Measurements from ENCODE around the gene NPAS3. TPM values are rescaled to one million over a fixed set of nuclear protein-coding genes. Genes with fewer than 3 reads are reported as not detected.

NPAS3 gene
- total RNA-seq, 1 donor from 2014 or later: 1.6 TPM

DNA sequence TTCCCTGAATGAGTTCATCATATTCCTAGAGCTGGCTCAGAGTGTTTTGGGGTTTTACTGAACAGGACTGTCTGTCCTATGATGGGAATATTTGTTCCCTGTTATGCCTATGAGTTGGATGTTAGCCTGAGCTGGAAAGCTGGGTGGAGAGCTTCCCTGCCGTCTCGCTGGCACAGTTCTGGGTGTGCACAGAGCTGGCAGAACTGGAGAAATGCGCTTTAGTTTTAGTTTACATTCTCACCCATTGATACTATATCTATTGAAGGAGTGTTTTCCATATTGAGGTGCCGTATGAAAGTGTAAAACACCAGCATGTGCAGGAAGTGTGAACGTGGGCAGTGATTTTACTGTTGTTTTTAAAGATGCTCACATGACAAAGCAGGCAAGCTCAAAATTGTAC is 549.9 kb downstream of the NPAS3 start:
- no peak for DNase-seq (ENCODE audit: low spot score)
- TF ChIP-seq, protein P1, sequence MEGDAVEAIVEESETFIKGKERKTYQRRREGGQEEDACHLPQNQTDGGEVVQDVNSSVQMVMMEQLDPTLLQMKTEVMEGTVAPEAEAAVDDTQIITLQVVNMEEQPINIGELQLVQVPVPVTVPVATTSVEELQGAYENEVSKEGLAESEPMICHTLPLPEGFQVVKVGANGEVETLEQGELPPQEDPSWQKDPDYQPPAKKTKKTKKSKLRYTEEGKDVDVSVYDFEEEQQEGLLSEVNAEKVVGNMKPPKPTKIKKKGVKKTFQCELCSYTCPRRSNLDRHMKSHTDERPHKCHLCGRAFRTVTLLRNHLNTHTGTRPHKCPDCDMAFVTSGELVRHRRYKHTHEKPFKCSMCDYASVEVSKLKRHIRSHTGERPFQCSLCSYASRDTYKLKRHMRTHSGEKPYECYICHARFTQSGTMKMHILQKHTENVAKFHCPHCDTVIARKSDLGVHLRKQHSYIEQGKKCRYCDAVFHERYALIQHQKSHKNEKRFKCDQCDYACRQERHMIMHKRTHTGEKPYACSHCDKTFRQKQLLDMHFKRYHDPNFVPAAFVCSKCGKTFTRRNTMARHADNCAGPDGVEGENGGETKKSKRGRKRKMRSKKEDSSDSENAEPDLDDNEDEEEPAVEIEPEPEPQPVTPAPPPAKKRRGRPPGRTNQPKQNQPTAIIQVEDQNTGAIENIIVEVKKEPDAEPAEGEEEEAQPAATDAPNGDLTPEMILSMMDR (IDR thresholded peaks at IDR 0.05; ENCODE audit: unreplicated experiment): no peak
- Mint-ChIP-seq H3K4me1 (ENCODE audit: unreplicated experiment) (no peaks in the 10 kb centered on the region), H3K27ac (ENCODE audit: unreplicated experiment) (no peak overlapping the region), H3K4me3 (ENCODE audit: unreplicated experiment) (no peak overlapping the region), H3K36me3 (ENCODE audit: low read depth, unreplicated experiment) (no peaks in the 10 kb centered on the region), H3K9me3 (ENCODE audit: unreplicated experiment) (no peaks in the 10 kb centered on the region), H3K27me3 (ENCODE audit: unreplicated experiment) (no peaks in the 10 kb centered on the region)

DNA sequence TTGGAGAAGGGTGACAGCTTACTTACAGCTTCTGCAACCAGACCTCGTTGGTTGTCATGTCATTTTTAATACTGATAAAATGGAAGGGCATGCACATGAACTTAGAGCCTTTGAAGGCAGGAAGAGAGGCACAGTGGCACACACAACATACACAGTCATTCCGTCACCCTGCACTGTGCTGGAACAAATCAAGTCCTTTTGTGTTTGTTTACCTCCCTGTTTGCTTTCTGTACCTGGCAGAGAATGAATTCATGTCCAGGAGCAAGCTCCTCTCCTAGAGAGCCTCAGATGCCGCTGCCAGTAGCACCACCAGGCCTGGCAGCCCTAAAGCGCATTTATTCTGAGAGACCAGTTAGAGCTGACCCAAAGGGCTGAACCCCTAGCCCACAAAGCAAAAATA is 551.9 kb downstream of the NPAS3 start:
- TF ChIP-seq, protein P1 (IDR thresholded peaks at IDR 0.05; ENCODE audit: unreplicated experiment): no peak
- H3K4me3 Mint-ChIP-seq (ENCODE audit: unreplicated experiment): no peak overlapping the region
- H3K4me1 Mint-ChIP-seq (ENCODE audit: unreplicated experiment): no peaks in the 10 kb centered on the region
- DNase-seq (ENCODE audit: low spot score): no peak
- no peaks in the 10 kb centered on the region for H3K36me3 Mint-ChIP-seq (ENCODE audit: low read depth, unreplicated experiment)
- no peaks in the 10 kb centered on the region for H3K9me3 Mint-ChIP-seq (ENCODE audit: unreplicated experiment)
- H3K27ac Mint-ChIP-seq (ENCODE audit: unreplicated experiment): no peak overlapping the region
- H3K27me3 Mint-ChIP-seq (ENCODE audit: unreplicated experiment): no peaks in the 10 kb centered on the region

DNA sequence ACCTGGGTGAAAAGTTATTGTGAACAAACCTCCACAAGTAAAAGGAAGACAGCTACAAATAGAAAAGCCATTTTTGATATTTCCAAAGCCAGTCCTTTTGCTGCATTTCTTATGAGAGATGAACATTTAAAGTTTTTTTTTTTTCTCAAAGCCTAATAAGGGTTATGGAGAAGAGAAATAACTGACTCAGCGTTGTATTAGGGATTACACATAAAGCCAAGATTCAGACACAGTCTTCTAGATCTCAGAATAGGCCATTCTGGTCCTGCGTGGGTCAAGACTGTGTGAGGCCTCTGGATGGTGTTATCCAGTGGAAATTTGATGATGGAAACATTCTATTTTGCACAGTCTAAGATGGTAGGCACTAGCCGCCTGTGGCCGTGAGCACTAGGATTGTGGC is 552.4 kb downstream of the NPAS3 start:
- H3K27me3 Mint-ChIP-seq (ENCODE audit: unreplicated experiment): no peaks in the 10 kb centered on the region
- DNase-seq (ENCODE audit: low spot score): no peak
- H3K4me1 Mint-ChIP-seq (ENCODE audit: unreplicated experiment): no peaks in the 10 kb centered on the region
- TF ChIP-seq, protein P1 (IDR thresholded peaks at IDR 0.05; ENCODE audit: unreplicated experiment): no peak
- no peak overlapping the region for H3K27ac Mint-ChIP-seq (ENCODE audit: unreplicated experiment)
- no peak overlapping the region for H3K4me3 Mint-ChIP-seq (ENCODE audit: unreplicated experiment)
- H3K9me3 Mint-ChIP-seq (ENCODE audit: unreplicated experiment): no peaks in the 10 kb centered on the region
- H3K36me3 Mint-ChIP-seq (ENCODE audit: low read depth, unreplicated experiment): no peaks in the 10 kb centered on the region

DNA sequence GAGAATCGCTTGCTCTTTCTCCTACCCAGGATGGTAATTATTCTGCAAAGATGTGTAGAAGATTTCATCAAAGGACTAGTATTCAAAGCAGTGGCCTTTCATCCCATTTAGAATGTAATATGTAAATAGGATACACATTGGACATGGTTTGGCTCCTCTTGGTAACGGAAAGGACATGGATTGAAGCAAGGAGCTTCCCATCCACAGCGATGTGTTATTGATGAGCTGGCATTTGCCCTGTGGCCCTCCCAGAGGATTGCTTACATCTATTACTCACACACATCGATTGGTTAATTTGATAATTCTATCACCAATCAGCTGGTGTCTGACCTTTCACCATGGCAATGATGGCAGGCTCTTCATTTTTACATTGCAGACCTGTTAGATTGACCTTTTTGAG is 553.8 kb downstream of the NPAS3 start:
- no peak overlapping the region for H3K27ac Mint-ChIP-seq (ENCODE audit: unreplicated experiment)
- no peaks in the 10 kb centered on the region for H3K27me3 Mint-ChIP-seq (ENCODE audit: unreplicated experiment)
- H3K36me3 Mint-ChIP-seq (ENCODE audit: low read depth, unreplicated experiment): no peaks in the 10 kb centered on the region
- TF ChIP-seq, protein P1 (IDR thresholded peaks at IDR 0.05; ENCODE audit: unreplicated experiment): no peak
- no peaks in the 10 kb centered on the region for H3K9me3 Mint-ChIP-seq (ENCODE audit: unreplicated experiment)
- DNase-seq (ENCODE audit: low spot score): no peak
- H3K4me1 Mint-ChIP-seq (ENCODE audit: unreplicated experiment): no peaks in the 10 kb centered on the region
- H3K4me3 Mint-ChIP-seq (ENCODE audit: unreplicated experiment): no peak overlapping the region

DNA sequence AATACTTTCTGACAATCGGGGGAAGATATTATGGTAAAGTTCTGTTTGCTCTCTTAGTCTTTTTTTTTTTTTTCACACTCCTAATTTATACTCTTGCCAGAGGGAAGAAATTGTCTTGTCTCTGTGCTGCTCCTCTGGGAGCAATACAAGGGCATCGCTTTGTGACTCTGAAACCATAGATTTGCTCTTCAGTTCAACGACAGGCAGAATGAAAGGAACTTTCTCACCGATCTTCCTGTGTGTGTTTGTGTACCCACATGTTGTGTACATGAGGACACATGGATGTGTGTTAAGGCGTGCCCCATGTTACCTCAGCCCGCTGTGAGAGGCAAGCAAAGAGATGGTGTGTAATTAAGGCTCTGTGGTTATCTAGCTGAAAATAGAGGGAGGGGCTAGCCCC is 554.6 kb downstream of the NPAS3 start:
- H3K4me3 Mint-ChIP-seq (ENCODE audit: unreplicated experiment): no peak overlapping the region

More for the DNA sequence above, 554.6 kb downstream of the NPAS3 start:
- Mint-ChIP-seq H3K9me3 (ENCODE audit: unreplicated experiment) (no peaks in the 10 kb centered on the region), H3K27ac (ENCODE audit: unreplicated experiment) (no peak overlapping the region), H3K27me3 (ENCODE audit: unreplicated experiment) (no peaks in the 10 kb centered on the region), H3K36me3 (ENCODE audit: low read depth, unreplicated experiment) (no peaks in the 10 kb centered on the region), H3K4me1 (ENCODE audit: unreplicated experiment) (no peaks in the 10 kb centered on the region)
- DNase-seq (ENCODE audit: low spot score): no peak
- TF ChIP-seq, protein P1 (IDR thresholded peaks at IDR 0.05; ENCODE audit: unreplicated experiment): no peak
